Measurements from ENCODE around the gene ARL4D. TPM values are rescaled to one million over a fixed set of nuclear protein-coding genes. Genes with fewer than 3 reads are reported as not detected.

ARL4D gene
- total RNA-seq, 2 donors from 2014 or later = 1.1 to 2.0 TPM

Other genes with a start within 250 kb of the ARL4D start
- 10 to 100 TPM; 55.1 to 55.8 TPM for gene NBR1, start 227.8 kb upstream of the ARL4D start, total RNA-seq
- gene TMEM106A, start 187.1 kb upstream of the ARL4D start, total RNA-seq = 10 to 100 TPM in 1 of 2 donors, 1 to 10 TPM in 1; 7.0 to 10.0 TPM
- under 1 TPM; 0.40 to 0.60 TPM for gene CCDC200, start 170.4 kb upstream of the ARL4D start, total RNA-seq
- 1,000 to 10,000 TPM; 3,838 to 5,780 TPM for gene RNU2-1, start 165.0 kb upstream of the ARL4D start, total RNA-seq
- 100 to 1,000 TPM in 1 of 2 donors, 10 to 100 TPM in 1; 79.3 to 103 TPM for gene DHX8, start 85.0 kb downstream of the ARL4D start, total RNA-seq
- not detected for gene ETV4, start 147.3 kb downstream of the ARL4D start, total RNA-seq

Measured in T-helper 17 cell (primary cell).